NAMALWA (cell line): ENCODE data around the gene VASN.

Source experiments
- DNase-seq: peaks from one replicate; pipeline ENCODE4 v3.0.0-alpha.2; 2015; ENCODE audit warnings: low spot score

The VASN gene

GRCh38 chr16:4426021-4426684 lies 54.5 kb downstream of the VASN start:
- DNase-seq = no peak

GRCh38 chr16:4426722-4427372 lies 55.2 kb downstream of the VASN start:
- DNase-seq = no peak

- DNase-seq = no peak
These were observed 56.9 kb downstream of the VASN start for GRCh38 chr16:4428500-4428899.

DNA sequence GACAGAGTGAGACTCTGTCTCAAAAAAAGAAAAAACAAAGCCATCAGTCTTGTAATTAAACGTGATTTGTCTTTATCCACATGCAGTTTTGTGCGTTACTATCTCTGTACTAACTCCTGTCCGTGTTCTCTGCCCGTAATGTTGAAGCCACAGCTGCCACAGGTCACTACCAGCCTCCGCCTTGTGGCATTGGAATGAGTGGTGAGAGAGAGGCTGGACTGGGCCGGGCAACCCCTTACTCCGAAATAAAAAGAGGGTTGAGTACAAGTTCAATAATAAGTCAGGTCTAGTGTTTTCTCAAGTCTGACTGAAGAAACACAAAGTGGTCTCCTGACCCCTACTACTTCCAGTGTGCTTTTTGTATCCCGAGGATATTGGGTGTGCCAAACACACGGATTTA lies 59.4 kb downstream of the VASN start:
- DNase-seq = no peak
